KOPT-K1 (cell line): Measurements from ENCODE around the gene ATRN.

Experiments used
- H3K27ac ChIP-seq: fragments of 200-600 bp; sonication (generic); 2 replicates; pipeline ENCODE4 v1.5.1; 2016; ENCODE audit warnings: antibody characterized with exemption, mild to moderate bottlenecking, low read depth, low read length; ENCODE audit not compliant: poor library complexity, severe bottlenecking
- H3K36me3 ChIP-seq: fragments of 200-600 bp; sonication (generic); 2 replicates; pipeline ENCODE4 v1.5.1; 2017; ENCODE audit warnings: antibody characterized with exemption, mild to moderate bottlenecking, low read length, moderate library complexity; ENCODE audit not compliant: insufficient read depth
- H3K9me3 ChIP-seq: fragments of 200-600 bp; sonication (generic); 2 replicates; pipeline ENCODE4 v1.5.1; 2017; ENCODE audit warnings: antibody characterized with exemption, low read length, mild to moderate bottlenecking; ENCODE audit not compliant: insufficient read depth, poor library complexity, severe bottlenecking

The ATRN gene

DNA sequence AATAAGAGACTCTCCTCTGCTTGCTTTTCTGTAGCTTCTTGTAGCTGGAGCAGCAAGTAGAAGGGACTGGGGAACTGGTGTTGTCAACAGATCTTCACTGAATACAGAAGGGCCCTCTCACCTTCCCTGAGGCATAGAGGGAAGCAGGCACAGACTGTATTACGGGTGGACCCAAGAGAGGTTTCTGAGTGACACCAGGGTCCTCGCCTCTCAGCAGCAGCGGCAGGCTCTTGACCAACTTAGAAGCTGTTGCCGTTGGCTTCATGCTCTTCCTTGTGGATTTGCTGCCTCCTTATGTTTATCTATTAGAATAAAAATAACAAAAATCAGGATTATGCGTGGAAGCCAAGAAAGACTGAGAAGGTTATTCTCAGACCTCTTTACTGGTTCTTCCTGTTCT lies 160.7 kb downstream of the ATRN start:
- no peaks in the 10 kb centered on the region for H3K36me3 ChIP-seq
- H3K9me3 ChIP-seq = no peaks in the 10 kb centered on the region
- H3K27ac ChIP-seq = no peak overlapping the region

DNA sequence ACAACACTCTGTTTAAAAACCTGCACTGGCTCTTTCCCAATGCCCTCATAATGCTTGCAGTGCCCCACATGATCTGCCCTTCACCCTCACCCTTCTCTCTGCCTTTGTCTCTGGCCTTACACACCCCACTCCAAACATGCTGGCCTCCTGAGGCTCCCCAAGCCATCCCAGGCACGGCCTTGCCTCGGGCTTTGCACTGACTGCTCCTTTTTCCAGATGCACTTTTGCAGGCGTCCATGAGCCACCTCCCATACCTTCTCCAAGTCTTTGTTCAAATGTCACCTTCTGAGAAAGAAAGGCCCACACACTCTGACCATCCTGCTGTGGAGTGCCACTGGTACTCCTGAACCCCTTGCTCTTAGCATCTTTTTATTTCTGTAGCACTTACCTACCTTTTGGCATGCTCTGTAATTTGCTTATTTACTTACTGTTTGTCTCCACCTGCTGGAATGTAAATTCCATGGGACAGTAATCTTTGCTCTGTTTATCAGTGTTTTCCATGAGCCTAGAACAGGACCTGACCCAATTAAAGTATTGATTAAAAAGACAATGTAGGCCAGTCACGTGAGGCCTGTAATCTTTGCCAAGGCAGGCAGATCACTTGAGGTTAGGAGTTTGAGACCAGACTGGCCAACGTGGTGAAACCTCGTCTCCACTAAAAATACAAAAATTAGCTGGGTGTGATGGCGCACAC lies 161.6 kb downstream of the ATRN start:
- no peak overlapping the region for H3K27ac ChIP-seq
- no peaks in the 10 kb centered on the region for H3K36me3 ChIP-seq
- no peaks in the 10 kb centered on the region for H3K9me3 ChIP-seq

DNA sequence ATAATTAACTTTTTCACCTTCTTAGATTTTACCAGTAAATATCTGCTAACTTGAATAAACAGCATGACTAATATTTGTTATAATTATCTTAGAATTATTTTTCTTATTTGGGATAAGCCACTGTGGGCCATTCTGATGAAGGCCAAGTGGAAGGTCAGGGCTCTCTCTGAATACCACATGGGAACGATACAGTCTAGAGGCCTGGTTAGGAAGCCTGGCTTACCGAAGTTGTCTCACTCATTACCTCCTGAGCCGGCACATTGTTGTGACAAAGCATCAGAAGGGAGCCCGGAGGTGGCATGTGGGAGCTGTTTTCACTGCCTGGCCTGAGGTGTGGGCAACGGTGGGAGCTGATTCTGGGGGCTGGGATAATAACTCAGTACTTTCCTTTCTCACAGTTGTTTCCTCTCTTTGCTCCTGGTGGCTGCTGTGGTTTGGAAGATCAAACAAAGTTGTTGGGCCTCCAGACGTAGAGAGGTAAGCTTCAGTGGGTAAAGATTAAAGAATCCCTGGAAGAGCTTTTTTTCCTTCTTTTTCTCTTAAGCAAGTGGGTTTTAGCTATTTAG lies 163.2 kb downstream of the ATRN start:
- Histone ChIP-seq H3K36me3 (no peaks in the 10 kb centered on the region), H3K9me3 (no peaks in the 10 kb centered on the region), H3K27ac (no peak overlapping the region)

- H3K9me3 ChIP-seq = peaks cover 3% of the 10 kb centered on the region
- no peaks in the 10 kb centered on the region for H3K36me3 ChIP-seq
- no peak overlapping the region for H3K27ac ChIP-seq
These were observed 164.5 kb downstream of the ATRN start for GRCh38 chr20:3635346-3635745.

DNA sequence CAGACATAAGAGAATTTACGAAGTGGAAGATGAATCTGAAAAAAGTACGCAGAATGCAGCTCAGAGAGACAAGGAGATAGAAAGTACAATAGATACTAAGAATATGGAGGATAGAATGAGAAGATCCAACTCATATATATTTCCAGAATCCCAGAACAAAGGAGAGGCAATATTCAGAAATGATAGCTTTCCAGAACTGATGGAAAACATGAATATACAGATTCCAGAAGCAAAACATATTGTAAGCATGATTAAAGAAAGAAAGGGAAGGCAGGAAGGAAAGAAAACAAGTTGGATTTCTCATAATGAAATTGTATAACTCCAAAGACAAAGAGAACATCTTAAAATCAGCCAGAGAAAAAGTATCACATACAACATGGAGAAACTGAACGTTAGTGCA lies 169.4 kb downstream of the ATRN start:
- Histone ChIP-seq H3K36me3 (no peaks in the 10 kb centered on the region), H3K27ac (no peak overlapping the region), H3K9me3 (peaks cover 10% of the 10 kb centered on the region)

DNA sequence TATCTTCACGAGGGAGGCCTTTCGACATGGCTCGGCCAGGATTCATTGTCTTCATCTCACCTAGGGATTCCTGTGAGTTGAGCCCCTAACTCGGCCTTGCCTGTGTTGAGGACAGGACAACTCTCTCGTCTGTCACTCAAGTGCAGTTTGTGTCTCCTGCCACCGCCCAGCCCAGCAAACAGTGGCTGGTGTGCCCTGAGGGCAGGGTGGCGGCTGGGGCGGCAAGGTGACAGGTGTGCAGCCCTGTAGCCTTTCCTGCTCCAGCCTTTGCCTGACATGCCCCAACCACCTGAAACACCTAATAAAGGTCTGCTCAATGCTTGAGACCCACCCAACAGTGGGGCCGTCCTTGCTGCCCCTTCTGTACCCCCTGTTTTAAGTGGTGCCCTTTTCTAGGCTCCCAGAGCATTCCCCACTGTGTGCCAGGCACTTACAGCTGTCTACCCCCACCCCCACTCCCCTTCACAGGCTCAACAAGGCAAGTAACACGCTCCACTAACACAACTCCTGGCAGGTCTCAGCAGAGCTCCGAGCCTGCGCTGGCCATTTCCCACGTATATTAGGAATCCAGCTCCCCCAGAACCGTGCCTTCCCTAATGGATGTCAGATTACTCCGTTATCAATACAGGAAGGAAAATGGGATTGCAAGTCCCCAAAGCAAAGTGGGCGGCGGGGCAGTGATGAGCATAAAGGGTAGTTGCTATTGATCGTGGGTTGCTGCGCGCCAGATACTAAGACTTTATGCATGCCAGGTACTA lies 174.7 kb downstream of the ATRN start:
- peaks cover 6% of the 10 kb centered on the region for H3K9me3 ChIP-seq
- no peak overlapping the region for H3K27ac ChIP-seq
- no peaks in the 10 kb centered on the region for H3K36me3 ChIP-seq

- Histone ChIP-seq H3K36me3 (no peaks in the 10 kb centered on the region), H3K27ac (no peak overlapping the region), H3K9me3 (peaks cover under 1% of the 10 kb centered on the region)
These were observed 175.2 kb downstream of the ATRN start for GRCh38 chr20:3646067-3646440.

- no peaks in the 10 kb centered on the region for H3K9me3 ChIP-seq
These were observed 175.8 kb downstream of the ATRN start for GRCh38 chr20:3646651-3647050.

DNA sequence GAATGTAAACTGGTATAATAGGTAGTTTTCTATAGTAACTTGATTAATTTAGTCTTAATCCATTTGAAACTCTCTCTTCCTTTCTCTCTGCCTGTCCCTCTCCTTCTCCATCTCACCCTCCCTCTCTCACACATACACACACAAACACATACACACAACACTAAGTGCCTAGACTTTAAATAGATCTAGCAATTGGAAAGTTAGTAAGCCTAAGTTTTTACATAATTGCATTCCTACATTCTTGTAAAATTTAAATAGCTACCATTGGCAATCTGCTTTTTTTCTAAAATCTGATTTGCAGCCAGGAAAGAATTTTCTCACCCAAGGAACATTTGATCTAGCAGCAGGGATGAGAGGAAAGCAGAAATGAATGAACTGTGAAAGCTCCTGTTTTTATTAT lies 176.7 kb downstream of the ATRN start:
- H3K36me3 ChIP-seq = no peaks in the 10 kb centered on the region
- H3K9me3 ChIP-seq = no peaks in the 10 kb centered on the region
- no peak overlapping the region for H3K27ac ChIP-seq

More at GRCh38 chr20:3646651-3647050, 175.8 kb downstream of the ATRN start:
- Histone ChIP-seq H3K36me3 (no peaks in the 10 kb centered on the region), H3K27ac (no peak overlapping the region)

- Histone ChIP-seq H3K9me3 (no peaks in the 10 kb centered on the region), H3K27ac (no peak overlapping the region), H3K36me3 (no peaks in the 10 kb centered on the region)
These were observed 178.1 kb downstream of the ATRN start for GRCh38 chr20:3648951-3649350.

- H3K9me3 ChIP-seq = no peaks in the 10 kb centered on the region
- no peak overlapping the region for H3K27ac ChIP-seq
- H3K36me3 ChIP-seq = no peaks in the 10 kb centered on the region
These were observed 180.6 kb downstream of the ATRN start for GRCh38 chr20:3651204-3651962.

DNA sequence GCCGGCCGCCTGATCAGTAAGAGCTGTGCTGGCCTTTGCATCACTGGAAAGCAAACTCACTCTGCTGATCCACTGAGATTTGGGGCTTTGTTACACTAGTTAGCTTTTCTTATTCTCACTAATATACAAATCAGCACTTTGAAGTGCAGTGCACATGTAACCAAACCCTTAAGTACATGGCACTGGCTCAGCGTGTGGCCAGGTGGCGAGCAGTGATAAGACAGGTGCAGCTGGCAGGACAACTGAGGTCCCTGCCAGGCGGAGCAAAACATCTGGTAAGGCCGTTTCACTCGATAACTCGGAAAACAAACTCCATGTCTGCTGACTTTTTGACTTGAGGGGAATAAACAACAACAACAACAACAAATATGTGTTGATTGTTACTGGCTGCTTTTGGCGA lies 181.4 kb downstream of the ATRN start:
- no peak overlapping the region for H3K27ac ChIP-seq
- H3K36me3 ChIP-seq = no peaks in the 10 kb centered on the region
- H3K9me3 ChIP-seq = no peaks in the 10 kb centered on the region

GRCh38 chr20:3652676-3653596 lies 182.1 kb downstream of the ATRN start:
- Histone ChIP-seq H3K27ac (no peak overlapping the region), H3K9me3 (no peaks in the 10 kb centered on the region), H3K36me3 (no peaks in the 10 kb centered on the region)

GRCh38 chr20:3653921-3654320 lies 183.1 kb downstream of the ATRN start:
- Histone ChIP-seq H3K27ac (no peak overlapping the region), H3K36me3 (no peaks in the 10 kb centered on the region), H3K9me3 (no peaks in the 10 kb centered on the region)
